Activated CD8-positive, alpha-beta memory T cell treated with anti-CD3 and anti-CD28 coated beads for 36 hours (primary cell): ENCODE data around the gene RAB7B. TPM values are rescaled to one million over a fixed set of nuclear protein-coding genes. Genes with fewer than 3 reads are reported as not detected.
"Not testable (repeated sequence)": the region's sequence is repeated elsewhere in the genome, so short reads cannot be mapped to it uniquely, and the experiment has no call there.

Source experiments
- CTCF ChIA-PET: fragments of 350-600 bp; sonication (Branson Sonifier 250); formaldehyde crosslinking; loops from one replicate; lab custom pipeline; 2021; ENCODE audit warnings: antibody characterized with exemption; lab: Charles Lee
- POLR2A ChIA-PET: fragments of 350-600 bp; sonication (Branson Sonifier 250); formaldehyde crosslinking; loops from one replicate; lab custom pipeline; 2021; ENCODE audit warnings: antibody characterized with exemption; lab: Charles Lee
- total RNA-seq, 2 experiments: library from RNA; stranded (reverse); gene quantifications; one replicate each; pipeline ENCODE4 v1.2.3, GENCODE V29; 2021

The RAB7B gene, protein sequence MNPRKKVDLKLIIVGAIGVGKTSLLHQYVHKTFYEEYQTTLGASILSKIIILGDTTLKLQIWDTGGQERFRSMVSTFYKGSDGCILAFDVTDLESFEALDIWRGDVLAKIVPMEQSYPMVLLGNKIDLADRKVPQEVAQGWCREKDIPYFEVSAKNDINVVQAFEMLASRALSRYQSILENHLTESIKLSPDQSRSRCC
- total RNA-seq = not detected

DNA sequence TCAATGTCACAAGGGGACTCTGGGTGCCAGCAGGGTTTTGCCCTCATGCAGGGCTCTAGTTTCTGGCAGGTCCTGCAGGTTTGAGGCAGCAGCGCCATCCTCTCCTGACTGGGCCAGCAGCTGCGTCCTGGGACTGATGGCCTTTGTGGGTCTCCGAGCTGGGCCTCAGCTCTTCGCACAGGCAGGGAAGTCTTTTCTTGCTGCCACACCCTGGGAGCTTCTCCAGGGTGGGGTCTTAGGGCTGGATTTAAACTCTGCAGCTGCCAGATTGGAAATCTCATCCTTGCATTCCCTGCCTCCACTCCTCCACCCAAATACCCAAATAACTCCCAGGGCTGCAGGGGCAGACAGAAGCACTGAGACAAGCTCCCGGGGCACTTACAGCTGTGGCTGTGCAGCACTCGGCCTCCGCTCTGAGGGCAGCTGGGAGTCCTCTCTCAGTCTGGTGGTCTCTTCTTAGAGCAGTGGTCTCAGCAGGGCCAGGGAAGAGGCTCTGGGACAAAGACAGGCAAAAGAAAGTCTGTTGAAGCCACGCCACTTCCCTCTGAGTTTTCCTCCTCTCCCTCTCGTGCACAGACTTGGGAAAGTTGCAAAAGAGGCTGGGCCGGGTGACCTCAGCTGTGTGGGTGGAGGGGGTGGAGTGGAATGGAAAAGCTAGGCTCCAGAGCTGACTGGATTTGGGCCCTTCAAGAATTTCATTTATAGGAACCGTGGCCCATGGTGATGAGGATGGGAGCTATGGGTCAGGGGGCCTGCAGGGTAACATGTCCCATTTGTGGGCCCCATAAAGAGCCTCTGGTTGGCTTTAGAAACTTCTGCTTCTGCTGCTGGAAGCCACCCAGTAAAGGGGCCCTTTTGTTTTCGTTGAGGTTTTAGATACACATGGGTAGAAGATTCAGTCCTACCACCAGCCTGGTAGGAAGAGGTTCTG, at the start of gene RAB7B:
Gene RAB7B (minus strand): TSS at position 525 of the 931 bp plus-strand sequence. CDS start 9,260 bp downstream, outside the sequence.
- ChIA-PET CTCF (no interaction called here), POLR2A (no interaction called here)

DNA sequence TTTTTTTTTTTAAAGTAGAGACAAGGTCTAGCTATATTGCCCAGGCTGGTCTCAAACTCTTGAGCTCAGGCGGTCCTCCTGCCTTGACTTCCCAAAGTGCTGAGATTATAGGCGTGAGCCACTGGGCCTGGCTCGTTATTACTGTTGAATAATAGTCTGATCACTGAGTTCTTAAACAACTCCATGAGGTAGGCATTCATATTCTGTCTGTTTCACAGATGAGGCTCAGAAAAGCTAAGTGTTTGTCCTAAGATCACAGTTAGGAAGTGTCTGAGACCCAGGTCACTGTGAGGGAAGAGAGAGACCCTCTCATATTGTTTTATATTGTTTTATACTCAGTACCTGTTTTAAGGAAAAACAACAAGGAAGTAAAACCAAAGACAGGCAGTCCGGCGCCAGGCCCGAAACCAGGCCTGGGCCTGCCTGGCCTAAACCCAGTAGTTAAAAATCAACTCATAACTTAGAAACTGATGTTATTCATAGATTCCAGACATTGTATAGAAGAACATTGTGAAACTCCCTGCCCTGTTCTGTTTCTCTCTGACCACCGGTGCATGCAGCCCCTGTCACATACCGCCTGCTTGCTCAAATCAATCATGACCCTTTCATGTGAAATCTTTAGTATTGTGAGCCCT, 49.2 kb upstream of the RAB7B start:
- POLR2A ChIA-PET, CTCF ChIA-PET: not testable (repeated sequence)

DNA sequence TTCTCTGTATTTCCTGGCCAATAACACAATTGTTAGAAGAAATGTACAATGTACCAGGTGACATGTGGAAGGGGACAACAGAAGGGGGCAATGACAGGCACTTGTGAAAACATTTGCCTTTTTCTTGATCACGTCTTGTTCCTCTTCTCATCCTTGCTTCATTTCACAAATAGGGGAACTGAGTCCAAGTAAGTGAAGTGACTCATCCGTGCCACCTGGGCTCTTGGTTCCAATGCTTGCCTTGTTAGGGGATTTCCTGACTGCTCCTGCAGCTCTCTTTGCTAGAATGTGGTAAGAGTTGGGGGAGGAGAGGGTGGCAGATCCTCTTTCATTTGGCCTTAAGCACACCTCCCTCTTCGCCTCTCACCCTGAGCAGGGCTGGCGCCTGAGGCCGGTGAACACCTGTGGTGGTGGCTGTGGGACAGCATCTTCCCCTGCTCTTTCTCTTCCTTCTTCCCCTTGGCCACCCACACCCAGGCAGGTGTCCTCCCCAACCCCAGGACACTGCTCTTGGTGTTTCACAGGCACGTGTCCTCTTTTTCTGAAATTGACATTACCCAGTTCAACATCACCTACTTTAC, 47.5 kb upstream of the RAB7B start:
- POLR2A ChIA-PET = no interaction called here

DNA sequence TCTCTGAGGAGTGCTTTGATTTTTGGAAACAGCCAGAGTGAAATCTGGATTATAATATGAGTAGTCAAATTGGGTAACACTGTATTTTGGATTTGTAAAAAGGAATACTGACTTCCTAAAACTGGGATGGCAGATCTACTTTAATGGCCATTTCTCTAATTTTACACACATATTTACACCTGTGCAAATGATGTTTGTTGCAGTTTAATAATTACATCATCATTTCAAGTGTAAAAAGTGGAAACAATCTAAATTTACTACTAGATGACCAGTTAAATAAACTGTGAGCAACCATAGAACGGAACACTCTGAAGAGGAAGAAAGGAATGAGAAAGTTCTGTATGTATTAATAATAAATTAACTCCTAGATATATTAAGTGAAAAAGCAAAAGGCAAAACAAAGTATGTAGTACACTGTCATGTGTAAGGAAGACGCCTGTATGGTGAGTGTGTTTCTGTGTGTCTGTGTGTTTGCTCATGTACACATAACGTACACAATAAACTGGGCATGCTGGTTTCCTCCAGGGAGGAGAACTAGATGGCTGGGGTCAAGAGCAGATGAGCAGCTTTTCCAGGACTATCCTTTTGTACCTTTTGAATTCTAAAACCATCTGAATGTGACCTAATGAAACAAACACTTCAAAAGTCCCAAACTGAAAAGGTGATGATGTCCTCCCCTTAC, 46.9 kb upstream of the RAB7B start:
- ChIA-PET CTCF (no interaction called here), POLR2A (no interaction called here)

More for the DNA sequence above, 47.5 kb upstream of the RAB7B start:
- CTCF ChIA-PET = no interaction called here

DNA sequence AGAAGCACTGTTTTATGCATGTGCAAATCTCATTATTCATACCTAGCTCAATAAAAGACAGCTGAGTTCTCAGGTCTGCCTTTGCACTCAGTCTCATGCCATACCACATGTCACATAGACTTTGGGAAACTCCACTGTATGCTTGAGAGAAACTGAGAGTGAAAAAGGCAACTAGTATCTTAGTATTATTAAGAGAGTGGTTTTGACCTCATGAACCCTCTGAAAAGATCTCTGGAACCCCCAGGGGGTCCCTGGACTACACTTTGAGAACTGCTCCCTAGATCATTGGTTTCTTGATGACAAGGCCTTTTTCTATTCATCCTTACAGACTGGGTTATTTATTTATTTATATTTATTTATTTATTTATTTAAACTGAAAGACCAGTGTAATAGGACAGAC, 46.1 kb upstream of the RAB7B start:
- ChIA-PET CTCF (no interaction called here), POLR2A (no interaction called here)

DNA sequence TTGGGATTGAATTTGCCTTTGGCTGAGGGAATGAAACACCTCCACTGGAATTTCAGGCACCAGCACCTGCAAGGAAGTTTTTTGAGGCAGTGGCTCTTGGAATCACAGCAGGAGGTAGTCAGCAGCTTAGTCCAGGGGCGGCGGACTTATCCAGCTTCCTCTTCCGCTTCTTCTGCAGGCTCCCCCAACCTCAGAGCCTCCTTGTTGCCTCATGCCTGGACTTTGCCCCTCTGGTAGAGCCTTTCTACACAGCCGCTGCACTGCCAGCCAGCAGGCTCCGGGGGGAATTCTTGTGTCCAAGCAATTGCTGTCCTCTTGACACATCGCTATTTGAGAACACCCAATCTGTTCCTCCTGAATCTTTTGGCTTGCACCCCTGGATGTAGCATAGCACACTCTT, 45.4 kb upstream of the RAB7B start:
- ChIA-PET CTCF (interaction anchor here (1.0 kb wide), 1 partner anchor 11 kb away, joined by 3 read pairs; no protein-coding TSS in a partner anchor), POLR2A (no interaction called here)

DNA sequence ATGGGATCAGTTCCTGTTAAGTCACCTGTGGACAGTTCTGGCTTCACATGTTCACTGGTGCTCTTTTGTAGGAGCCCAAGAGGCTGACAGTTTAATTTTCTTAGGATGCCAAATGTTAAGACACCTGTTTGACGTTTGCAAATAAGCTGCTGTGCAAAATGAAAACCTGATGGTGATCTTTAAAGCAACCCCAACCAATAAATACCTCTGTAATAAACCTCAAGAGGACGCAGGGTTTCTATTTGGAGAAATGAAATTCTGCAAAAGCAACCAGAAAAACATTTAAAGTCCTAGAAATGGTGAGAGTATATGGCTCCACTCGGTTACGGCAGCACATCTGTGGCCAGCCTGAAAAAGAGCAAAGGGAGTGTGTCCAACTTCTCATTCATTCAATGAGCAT, 44.1 kb upstream of the RAB7B start:
- POLR2A ChIA-PET = no interaction called here
- CTCF ChIA-PET = no interaction called here

DNA sequence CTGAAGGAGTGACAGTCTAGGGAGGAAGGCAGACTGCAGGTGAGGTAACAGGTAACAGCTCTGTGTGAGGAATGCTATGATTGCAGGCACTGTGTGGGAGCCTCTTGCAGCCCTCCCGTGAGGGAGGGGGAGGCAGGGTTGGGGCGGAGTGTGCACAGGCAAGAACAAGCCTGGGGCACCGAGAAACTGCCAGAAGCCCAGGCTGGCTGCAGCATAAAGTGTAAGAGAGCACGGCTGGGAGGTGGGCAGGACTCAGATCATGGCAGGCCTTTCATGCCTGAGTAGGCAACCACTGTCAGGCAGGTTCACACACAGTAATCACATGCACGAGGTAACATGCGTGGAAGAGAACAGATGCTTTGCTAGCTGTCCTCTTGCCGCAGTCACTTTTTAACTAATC, 38.4 kb upstream of the RAB7B start:
- ChIA-PET CTCF (no interaction called here), POLR2A (no interaction called here)

DNA sequence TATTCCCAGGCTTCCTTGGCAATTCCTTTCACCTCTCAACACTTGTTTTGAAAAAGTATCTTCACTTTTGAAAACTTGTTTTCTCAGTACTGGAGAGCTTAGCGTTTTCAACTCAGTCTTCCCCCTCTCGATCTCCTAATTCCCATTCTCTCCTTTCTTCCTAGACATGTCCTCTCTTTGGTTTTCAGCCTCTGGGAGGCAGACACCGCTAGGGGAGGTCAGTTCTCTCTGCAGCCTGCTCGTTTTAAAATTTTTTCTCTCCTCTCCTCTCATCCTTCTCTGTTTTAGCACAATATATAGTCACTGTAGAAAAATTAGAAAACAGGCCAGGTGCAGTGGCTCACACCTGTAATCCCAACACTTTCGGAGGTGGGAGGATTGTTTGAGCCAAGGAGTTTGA, 37.1 kb upstream of the RAB7B start:
- ChIA-PET POLR2A (no interaction called here), CTCF (no interaction called here)

DNA sequence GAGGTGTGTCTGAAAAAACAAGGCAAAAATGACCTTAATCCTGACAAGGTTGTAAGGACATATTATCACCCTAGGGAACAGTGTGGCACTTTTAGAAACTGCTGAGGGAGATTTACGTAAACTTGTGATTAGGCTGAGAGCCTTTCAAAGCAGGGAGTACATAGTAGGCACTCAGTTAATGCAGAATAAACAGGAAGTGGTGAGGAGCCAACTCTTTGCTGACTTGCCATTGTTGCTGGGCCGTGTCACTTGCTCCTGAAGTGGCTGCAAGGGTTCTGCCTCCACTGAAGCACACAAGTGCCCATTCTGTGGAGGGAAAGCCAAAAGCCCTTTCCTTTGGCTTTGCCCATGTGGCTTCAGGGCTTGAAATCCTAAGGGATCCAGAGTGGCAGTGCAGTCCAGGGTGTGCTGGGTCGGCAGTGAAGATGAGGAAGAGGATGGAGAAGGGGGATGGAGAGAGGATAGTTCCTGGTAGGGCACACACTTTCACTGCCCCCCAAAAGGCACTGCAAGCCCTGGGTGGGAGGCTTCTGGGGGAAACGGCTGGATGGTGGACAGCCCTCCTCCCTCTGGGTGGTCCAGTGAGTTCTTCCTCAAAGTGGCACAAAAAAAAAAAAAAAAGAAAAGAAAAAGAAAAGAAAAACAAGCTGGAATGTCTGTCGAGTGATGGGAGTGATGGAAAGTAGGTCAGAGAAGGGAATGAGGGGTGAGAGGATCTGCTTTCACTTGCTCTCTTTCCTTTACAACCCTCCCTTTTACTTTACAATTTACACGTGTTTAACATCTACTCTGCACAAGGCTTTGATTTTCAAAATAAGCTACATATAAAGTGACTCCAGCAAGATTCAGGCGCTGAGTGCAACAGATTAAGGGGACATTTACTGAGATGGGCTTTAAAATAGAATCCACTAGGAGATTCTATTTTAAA, 36.1 kb upstream of the RAB7B start:
- CTCF ChIA-PET = interaction anchor here (0.8 kb wide), 1 partner anchor 119 kb away, joined by 4 read pairs; no protein-coding TSS in a partner anchor

DNA sequence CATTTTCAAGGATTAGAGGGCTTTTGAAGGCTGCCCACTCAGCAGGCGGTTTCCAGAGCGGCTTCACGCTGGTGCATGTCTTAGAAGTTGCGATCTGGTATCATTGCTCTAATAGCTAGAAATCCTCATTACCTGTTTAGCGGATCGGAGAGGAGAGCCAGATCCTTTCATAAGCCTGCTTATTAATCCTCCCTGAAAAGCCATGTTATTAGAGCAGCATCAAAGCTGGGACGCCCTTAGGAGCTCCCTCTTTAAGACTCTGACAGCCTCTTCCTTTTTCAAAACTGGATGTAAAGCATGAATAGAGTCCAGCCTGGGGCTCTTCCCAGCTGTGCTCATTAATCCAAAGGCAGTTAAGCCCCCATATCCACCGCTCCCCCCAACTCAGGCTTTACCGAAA, 34.4 kb upstream of the RAB7B start:
- POLR2A ChIA-PET = no interaction called here
- CTCF ChIA-PET = interaction anchor here (0.6 kb wide), 1 partner anchor 11 kb away, joined by 3 read pairs; no protein-coding TSS in a partner anchor

More for the DNA sequence above, 36.1 kb upstream of the RAB7B start:
- POLR2A ChIA-PET = no interaction called here

DNA sequence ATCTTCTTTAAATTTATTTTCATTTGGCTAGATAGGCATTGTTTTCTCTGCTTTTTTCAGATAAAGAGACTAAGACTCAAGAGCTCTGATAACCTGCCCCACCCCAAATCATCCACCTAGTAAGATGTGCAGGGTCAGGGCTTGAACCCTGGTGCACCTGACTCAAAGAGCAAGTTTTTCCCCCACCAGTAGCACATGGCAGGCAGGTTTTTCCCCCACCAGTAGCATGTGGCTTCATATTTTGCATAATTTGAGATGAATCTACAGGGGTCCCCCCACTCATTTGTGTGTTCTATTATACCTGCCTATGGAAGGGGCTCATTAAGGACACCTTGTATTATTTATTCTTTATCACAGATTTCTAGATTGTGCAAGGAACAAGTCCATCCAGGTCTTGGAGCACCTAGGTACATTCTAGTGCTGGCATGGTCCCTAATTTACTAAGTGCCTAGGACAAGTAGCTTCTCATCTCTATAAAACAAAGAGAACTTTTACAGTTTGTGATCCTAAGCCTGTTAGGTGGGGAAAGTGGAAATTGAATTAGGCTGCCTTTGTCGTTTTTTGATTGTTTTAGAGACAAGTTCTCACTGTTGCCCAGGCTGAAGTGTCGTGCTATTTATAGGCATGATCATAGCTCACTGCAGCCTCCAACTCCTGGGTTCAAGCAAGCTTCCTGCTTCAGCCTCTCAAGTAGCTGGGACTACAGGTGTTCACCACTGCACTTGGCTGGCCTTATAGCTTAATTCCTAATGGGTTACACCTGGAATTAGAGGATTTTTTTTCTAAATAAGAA, 33.7 kb upstream of the RAB7B start:
- CTCF ChIA-PET = no interaction called here
- POLR2A ChIA-PET = no interaction called here

DNA sequence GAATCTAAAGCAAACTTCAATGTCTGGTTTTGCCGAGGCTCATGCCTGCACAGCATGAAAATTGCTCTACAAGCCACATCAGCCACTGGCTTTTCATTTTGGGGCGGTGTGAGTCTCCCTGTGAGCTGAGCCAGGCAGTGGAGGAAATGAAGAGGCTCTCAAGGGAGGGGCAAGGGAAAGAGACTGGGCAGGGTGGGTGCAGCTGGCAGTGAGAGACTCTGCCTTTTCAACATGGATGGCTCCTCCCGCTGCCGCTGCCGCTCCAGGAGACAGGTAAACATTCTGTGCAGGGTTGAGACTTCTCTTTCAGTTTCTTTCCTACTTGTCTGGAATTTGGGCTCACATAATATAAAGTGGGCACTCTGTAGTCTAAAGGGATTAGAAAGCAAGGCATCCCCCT, 31.8 kb upstream of the RAB7B start:
- ChIA-PET POLR2A (no interaction called here), CTCF (no interaction called here)

DNA sequence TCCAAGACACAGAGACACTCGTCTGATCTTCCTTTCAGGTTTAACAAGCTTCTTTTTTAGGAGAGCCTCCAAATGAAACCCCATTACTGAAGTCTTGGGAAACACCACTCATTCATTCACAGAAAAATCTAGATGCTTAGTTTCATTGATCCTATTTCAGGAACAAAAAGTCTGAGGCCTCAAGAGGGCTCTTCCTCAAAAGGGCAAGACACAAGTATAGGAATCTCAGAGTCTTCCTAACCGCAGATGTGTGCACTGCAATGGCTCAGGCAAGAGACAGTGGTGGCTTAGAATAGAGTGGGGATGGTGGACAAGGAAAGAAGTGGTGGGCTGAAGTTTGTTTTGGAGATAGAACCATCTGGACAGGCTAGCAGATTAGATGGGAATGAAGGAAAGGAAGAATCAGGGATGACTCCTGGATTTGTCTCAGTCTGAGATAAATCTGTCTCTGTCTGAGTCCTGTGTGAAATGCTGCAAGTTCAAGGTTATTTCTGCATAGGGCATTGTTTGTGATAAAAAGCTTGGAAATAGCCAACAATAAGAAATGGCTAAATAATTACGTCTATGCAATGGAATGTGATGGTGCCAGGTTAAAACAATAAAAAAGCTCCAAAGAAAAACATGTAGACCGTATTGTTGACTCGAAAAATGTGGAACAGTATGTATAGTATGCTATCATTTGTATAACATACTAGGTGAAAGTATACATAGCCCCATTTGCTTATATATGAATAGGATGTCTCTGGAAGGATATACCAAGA, 29.4 kb upstream of the RAB7B start:
- ChIA-PET POLR2A (no interaction called here), CTCF (interaction anchor here (5.4 kb wide), 1 partner anchor 73 kb away, joined by 33 read pairs; no protein-coding TSS in a partner anchor)

DNA sequence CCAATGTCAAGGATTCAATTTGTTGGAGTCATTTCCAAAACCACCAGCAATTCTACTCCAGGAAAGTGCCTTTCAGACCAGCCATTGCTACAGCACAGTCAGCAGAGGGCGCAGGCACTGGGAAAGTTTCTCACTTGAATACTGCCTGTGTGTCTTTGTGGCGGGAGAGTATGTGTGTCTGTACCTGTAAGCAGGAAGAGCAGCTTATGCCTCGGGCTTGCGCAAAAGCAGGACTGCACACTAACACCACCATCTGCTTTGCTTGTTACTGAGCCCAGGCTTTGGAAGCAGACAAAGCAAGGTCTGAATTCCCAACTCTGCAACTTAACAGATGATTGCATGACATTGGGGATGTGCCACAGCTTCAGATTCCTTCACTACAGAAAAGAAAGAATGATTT, 27.5 kb upstream of the RAB7B start:
- POLR2A ChIA-PET = no interaction called here
- CTCF ChIA-PET = interaction anchor here (1.2 to 5.4 kb wide), 7 partner anchors 10 to 84 kb away, joined by 3 to 33 read pairs (median 3); no protein-coding TSS in a partner anchor

DNA sequence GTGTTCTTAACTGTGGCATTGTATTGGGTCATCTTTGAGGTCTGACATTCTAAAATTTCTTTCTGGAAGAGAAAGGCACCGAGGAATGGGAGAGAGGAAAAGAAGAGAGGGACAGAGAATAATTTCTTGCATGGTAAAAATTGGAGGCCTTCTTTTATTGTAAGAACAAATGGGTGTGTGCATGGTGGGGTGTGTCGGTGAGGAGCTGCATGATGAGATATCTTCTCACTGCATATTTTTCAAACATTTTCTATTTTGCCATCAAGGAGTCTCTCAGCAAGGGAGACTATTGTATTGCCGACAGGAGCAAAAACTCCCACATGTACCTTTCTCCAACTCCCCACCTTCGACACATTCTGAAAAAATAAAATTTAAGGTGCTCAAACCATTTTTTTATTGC, 27.0 kb upstream of the RAB7B start:
- ChIA-PET POLR2A (no interaction called here), CTCF (interaction anchor here (1.1 to 5.4 kb wide), 7 partner anchors 10 to 78 kb away, joined by 3 to 33 read pairs (median 3); no protein-coding TSS in a partner anchor)
